PC-3 (cell line): ENCODE results near the gene IQSEC1. TPM values are rescaled to one million over a fixed set of nuclear protein-coding genes. Genes with fewer than 3 reads are reported as not detected.

Experiments
- ATAC-seq: fragments of 200-7000 bp; cut with Tn5 transposase; 2 replicates; pipeline ENCODE4 v1.9.1; 2020; ENCODE audit warnings: mild to moderate bottlenecking, moderate library complexity
- BruUV-seq: library from RNA; stranded (reverse); fragments of 400-500 nt; replicated peaks from 2 replicates; lab custom pipeline; 2021; lab: Mats Ljungman, UMichigan
- CTCF ChIA-PET: fragments of 300-600 bp; sonication (Branson Sonifier 250); formaldehyde crosslinking; loops from one replicate; lab custom pipeline; 2022; ENCODE audit warnings: antibody characterized with exemption; lab: Charles Lee
- POLR2A ChIA-PET: fragments of 300-600 bp; sonication (Branson Sonifier 250); formaldehyde crosslinking; loops from one replicate; lab custom pipeline; 2022; ENCODE audit warnings: antibody characterized with exemption; ENCODE audit not compliant: unreplicated experiment; lab: Charles Lee
- DNase-seq: peaks from one replicate; pipeline ENCODE4 v3.0.0-alpha.2; 2015
- H2AFZ ChIP-seq: fragments of 300-600 bp; sonication (generic); 2 replicates; pipeline ENCODE4 v1.6.0; 2016; ENCODE audit warnings: antibody characterized with exemption, low read length
- H3F3A ChIP-seq: fragments of 300-600 bp; sonication (generic); one replicate; pipeline ENCODE4 v1.6.0; 2017; ENCODE audit warnings: antibody characterized with exemption, low read length, control low read depth, mild to moderate bottlenecking; ENCODE audit not compliant: unreplicated experiment
- H3K27ac ChIP-seq: fragments of 300-600 bp; sonication (generic); 2 replicates; pipeline ENCODE4 v1.5.1; 2016; ENCODE audit warnings: mild to moderate bottlenecking, low read length
- H3K27me3 ChIP-seq: fragments of 300-600 bp; sonication (generic); 2 replicates; pipeline ENCODE4 v1.6.1; 2016; ENCODE audit warnings: low read length, mixed read lengths
- H3K36me3 ChIP-seq: fragments of 300-600 bp; sonication (generic); 2 replicates; pipeline ENCODE4 v1.6.1; 2016; ENCODE audit warnings: low read depth, mixed run types, low read length, mixed read lengths
- H3K4me1 ChIP-seq: fragments of 300-600 bp; sonication (generic); 2 replicates; pipeline ENCODE4 v1.5.1; 2016; ENCODE audit warnings: low read length; ENCODE audit not compliant: insufficient read depth
- H3K4me2 ChIP-seq: fragments of 300-600 bp; sonication (generic); 2 replicates; pipeline ENCODE4 v1.6.0; 2016; ENCODE audit warnings: low read length
- H3K4me3 ChIP-seq: fragments of 300-600 bp; sonication (generic); 2 replicates; pipeline ENCODE4 v1.5.1; 2016; ENCODE audit warnings: mild to moderate bottlenecking, low read length, mixed read lengths
- H3K79me2 ChIP-seq: fragments of 300-600 bp; sonication (generic); 2 replicates; pipeline ENCODE4 v1.6.1; 2017; ENCODE audit warnings: low read length, mixed read lengths
- H3K9ac ChIP-seq: fragments of 300-600 bp; sonication (generic); 2 replicates; pipeline ENCODE4 v1.6.0; 2016; ENCODE audit warnings: mild to moderate bottlenecking, low read length
- H3K9me2 ChIP-seq: fragments of 300-600 bp; sonication (generic); replicated peaks from 2 replicates; pipeline ENCODE4 v1.6.1; 2016; ENCODE audit warnings: mixed run types, low read length, mixed read lengths
- H3K9me3 ChIP-seq: fragments of 300-600 bp; sonication (generic); 2 replicates; pipeline ENCODE4 v1.6.1; 2016; ENCODE audit warnings: low read length, mixed read lengths
- H4K20me1 ChIP-seq: fragments of 300-600 bp; sonication (generic); 2 replicates; pipeline ENCODE4 v1.6.1; 2016; ENCODE audit warnings: low read length, mixed read lengths
- EZH2 ChIP-seq: fragments of 300-600 bp; sonication (generic); IDR thresholded peaks from one replicate; pipeline ENCODE4 v1.6.1; 2017; ENCODE audit warnings: antibody characterized with exemption, mild to moderate bottlenecking, low read length; ENCODE audit not compliant: unreplicated experiment
- EZH2phosphoT487 ChIP-seq: fragments of 300-600 bp; sonication (generic); IDR thresholded peaks from 2 replicates; pipeline ENCODE4 v1.6.1; 2018; ENCODE audit warnings: mild to moderate bottlenecking, antibody characterized with exemption, low read length, borderline replicate concordance
- intact Hi-C: fragments of 100-400 bp; cut with micrococcal nuclease; formaldehyde crosslinking; loops from 2 replicates; pipeline ENCODE4 v1.9.0; 2023
- total RNA-seq: library from RNA; depleted of rRNA; stranded (reverse); fragments of >200 nt; gene quantifications from 2 replicates; pipeline ENCODE4 v1.2.3, GENCODE V29; 2014
- TF ChIP-seq, protein P1 (sequence below): fragments of 300-600 bp; sonication (generic); conservative IDR thresholded peaks from 2 replicates; pipeline ENCODE4 v1.5.1; 2017; ENCODE audit warnings: antibody characterized with exemption, low read depth, mild to moderate bottlenecking, low read length

Gene IQSEC1
- total RNA-seq, 1 experiment from 2014 or later = 37.9 TPM

GRCh38 chr3:13014755-13015285, 58.4 kb downstream of the IQSEC1 start:
- Histone ChIP-seq H3K27me3 (no peaks in the 10 kb centered on the region), H3K79me2 (no peaks in the 10 kb centered on the region), H4K20me1 (no peaks in the 10 kb centered on the region), H3K4me2 (no peak overlapping the region), H3K36me3 (no peaks in the 10 kb centered on the region), H3K27ac (no peak overlapping the region), H3K4me3 (no peak overlapping the region), H3K4me1 (peaks cover 9% of the 10 kb centered on the region), H2AFZ (no peak overlapping the region), H3F3A (no peaks in the 10 kb centered on the region), H3K9me3 (no peaks in the 10 kb centered on the region), H3K9ac (no peak overlapping the region), H3K9me2 (no peaks in the 10 kb centered on the region)
- no peak for TF ChIP-seq EZH2
- TF ChIP-seq EZH2phosphoT487 = no peak
- TF ChIP-seq, protein P1, sequence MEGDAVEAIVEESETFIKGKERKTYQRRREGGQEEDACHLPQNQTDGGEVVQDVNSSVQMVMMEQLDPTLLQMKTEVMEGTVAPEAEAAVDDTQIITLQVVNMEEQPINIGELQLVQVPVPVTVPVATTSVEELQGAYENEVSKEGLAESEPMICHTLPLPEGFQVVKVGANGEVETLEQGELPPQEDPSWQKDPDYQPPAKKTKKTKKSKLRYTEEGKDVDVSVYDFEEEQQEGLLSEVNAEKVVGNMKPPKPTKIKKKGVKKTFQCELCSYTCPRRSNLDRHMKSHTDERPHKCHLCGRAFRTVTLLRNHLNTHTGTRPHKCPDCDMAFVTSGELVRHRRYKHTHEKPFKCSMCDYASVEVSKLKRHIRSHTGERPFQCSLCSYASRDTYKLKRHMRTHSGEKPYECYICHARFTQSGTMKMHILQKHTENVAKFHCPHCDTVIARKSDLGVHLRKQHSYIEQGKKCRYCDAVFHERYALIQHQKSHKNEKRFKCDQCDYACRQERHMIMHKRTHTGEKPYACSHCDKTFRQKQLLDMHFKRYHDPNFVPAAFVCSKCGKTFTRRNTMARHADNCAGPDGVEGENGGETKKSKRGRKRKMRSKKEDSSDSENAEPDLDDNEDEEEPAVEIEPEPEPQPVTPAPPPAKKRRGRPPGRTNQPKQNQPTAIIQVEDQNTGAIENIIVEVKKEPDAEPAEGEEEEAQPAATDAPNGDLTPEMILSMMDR = no peak
- BruUV-seq = no TSS peak
- ATAC-seq (no peak), DNase-seq (no peak)
- ChIA-PET CTCF (no interaction called here), POLR2A (no interaction called here)
- intact Hi-C loops = no loop called here

GRCh38 chr3:13013994-13014754, 59.1 kb downstream of the IQSEC1 start:
- ChIA-PET POLR2A (no interaction called here), CTCF (no interaction called here)
- H3K4me2 ChIP-seq = no peak overlapping the region
- no peak for TF ChIP-seq EZH2
- TF ChIP-seq EZH2phosphoT487 = no peak
- TF ChIP-seq, protein P1 = no peak
- no peak overlapping the region for H2AFZ ChIP-seq
- no peaks in the 10 kb centered on the region for H3F3A ChIP-seq
- no TSS peak for BruUV-seq
- no peaks in the 10 kb centered on the region for H3K9me3 ChIP-seq
- H3K79me2 ChIP-seq = no peaks in the 10 kb centered on the region
- H3K4me3 ChIP-seq = no peak overlapping the region
- H3K27me3 ChIP-seq = no peaks in the 10 kb centered on the region
- H3K9me2 ChIP-seq = no peaks in the 10 kb centered on the region
- no peaks in the 10 kb centered on the region for H4K20me1 ChIP-seq
- ATAC-seq = no peak
- H3K9ac ChIP-seq = no peak overlapping the region
- no peak for DNase-seq
- no peaks in the 10 kb centered on the region for H3K36me3 ChIP-seq
- intact Hi-C loops = no loop called here
- no peak overlapping the region for H3K27ac ChIP-seq
- H3K4me1 ChIP-seq = peaks cover 9% of the 10 kb centered on the region

DNA sequence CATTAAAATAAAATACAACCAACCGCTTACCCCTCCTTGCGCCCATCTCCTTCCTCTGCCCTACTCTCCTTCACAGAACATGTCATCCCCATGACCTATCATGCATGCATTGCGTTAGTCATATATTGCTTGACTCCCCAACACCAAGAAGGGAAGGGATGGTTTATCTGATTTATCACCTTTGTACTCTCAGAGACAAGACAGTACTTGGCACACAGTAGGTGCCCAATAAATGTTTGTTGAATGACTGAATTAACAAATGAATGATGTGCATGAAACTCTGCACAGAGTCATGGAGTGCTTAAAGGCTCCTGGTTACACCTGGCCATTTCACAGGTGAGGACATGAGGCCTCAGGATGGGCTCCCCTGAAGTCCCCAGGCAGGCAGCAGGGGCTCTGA, 59.7 kb downstream of the IQSEC1 start:
- Histone ChIP-seq H2AFZ (no peak overlapping the region), H3K36me3 (no peaks in the 10 kb centered on the region), H3K27ac (no peak overlapping the region), H3F3A (no peaks in the 10 kb centered on the region), H3K9me3 (no peaks in the 10 kb centered on the region), H3K4me2 (no peak overlapping the region), H4K20me1 (no peaks in the 10 kb centered on the region), H3K9ac (no peak overlapping the region), H3K79me2 (no peaks in the 10 kb centered on the region), H3K4me1 (peaks cover 9% of the 10 kb centered on the region), H3K4me3 (no peak overlapping the region), H3K27me3 (no peaks in the 10 kb centered on the region), H3K9me2 (no peaks in the 10 kb centered on the region)
- TF ChIP-seq EZH2 (no peak), EZH2phosphoT487 (no peak)
- TF ChIP-seq, protein P1 = no peak
- BruUV-seq = no TSS peak
- ATAC-seq = no peak
- no peak for DNase-seq
- intact Hi-C loops = no loop called here
- CTCF ChIA-PET = no interaction called here
- POLR2A ChIA-PET = no interaction called here
